HG03095 (cell line): Measurements from ENCODE around the gene CREBZF.
"Not testable (repeated sequence)": the region's sequence is repeated elsewhere in the genome, so short reads cannot be mapped to it uniquely, and the experiment has no call there.

ENCODE experiments used
- ATAC-seq: cut with Tn5 transposase; IDR thresholded peaks from one replicate; pipeline ENCODE4 v1.9.1; 2021; ENCODE audit warnings: moderate library complexity; ENCODE audit not compliant: unreplicated experiment

Gene CREBZF

GRCh38 chr11:85627998-85628770 lies 36.7 kb downstream of the CREBZF start, which contains the start of gene TMEM126B:
Gene TMEM126B (plus strand): TSS chr11:85628593. CDS start chr11:85628608, 15 bp downstream.
- peak; percentile 99 for ATAC-seq

GRCh38 chr11:85627332-85627997 lies 37.5 kb downstream of the CREBZF start, which contains the start of gene DLG2:
Gene DLG2 (minus strand): TSS chr11:85627344.
- no peak for ATAC-seq

- ATAC-seq = no peak
Observed at GRCh38 chr11:85626496-85626895, 38.4 kb downstream of the CREBZF start.

- ATAC-seq = no peak
Observed at GRCh38 chr11:85620256-85620655, 44.7 kb downstream of the CREBZF start.

- ATAC-seq = no peak
Observed at GRCh38 chr11:85619499-85619898, 45.4 kb downstream of the CREBZF start.

- ATAC-seq = not testable (repeated sequence)
Observed at GRCh38 chr11:85611643-85612042, 53.3 kb downstream of the CREBZF start.
